ENCODE data around the gene SLC47A1.
"Not testable (repeated sequence)": the region's sequence is repeated elsewhere in the genome, so short reads cannot be mapped to it uniquely, and the experiment has no call there.

Gene SLC47A1

DNA sequence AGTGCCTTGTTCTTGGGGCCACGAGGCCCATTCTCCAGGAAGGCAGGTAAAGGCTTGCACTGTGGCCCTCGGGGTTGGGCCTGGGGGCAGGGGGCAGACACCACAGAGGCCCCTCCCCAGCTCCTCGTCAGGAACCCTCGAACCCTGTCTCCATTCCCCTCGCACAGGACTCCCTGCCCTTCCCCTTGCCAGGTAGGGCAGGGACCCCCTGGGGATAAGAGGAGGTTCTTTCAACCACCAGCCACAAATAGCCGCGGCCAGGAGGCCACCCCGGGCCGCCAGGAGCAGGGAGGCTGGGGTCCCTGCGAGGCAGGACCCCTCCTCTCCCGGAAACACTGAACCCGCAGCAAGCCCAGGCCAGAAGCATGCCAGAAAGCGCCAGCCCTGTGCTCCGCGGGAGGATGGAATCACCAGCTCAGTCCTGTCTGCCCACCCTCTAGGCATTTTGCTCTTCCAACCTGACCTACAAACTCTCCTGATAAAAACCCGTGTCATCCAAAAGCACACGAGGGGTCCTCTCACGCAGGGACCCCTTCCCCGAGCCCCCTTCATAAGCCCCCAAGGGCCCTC, 45.6 kb downstream of the SLC47A1 start:
- Histone ChIP-seq H3K4me3 (ENCODE audit: low read length in 2 of 2) (peak overlapping the region in 1 of 2 donors; percentile 8), H3K9ac (ENCODE audit: low read length in 2 of 2) (no peak overlapping the region), H3K27ac (ENCODE audit: low read length) (no peak overlapping the region), H3K36me3 (ENCODE audit: control insufficient read depth in 2 of 2, insufficient read depth in 2 of 2, low read length in 2 of 2) (no peaks in the 10 kb centered on the region), H3K9me3 (ENCODE audit: control insufficient read depth in 2 of 2, low read length in 2 of 2) (no peaks in the 10 kb centered on the region), H3K4me1 (ENCODE audit: control insufficient read depth, insufficient read depth, low read length) (peaks cover 2% of the 10 kb centered on the region), H3K27me3 (ENCODE audit: control insufficient read depth in 1 of 2, insufficient read depth in 2 of 2, low read length in 2 of 2) (peaks cover 0 to 10% of the 10 kb centered on the region in 2 donors)

GRCh38 chr17:19579867-19580565, 46.4 kb downstream of the SLC47A1 start:
- no peak overlapping the region for H3K27ac ChIP-seq (ENCODE audit: low read length)
- no peaks in the 10 kb centered on the region for H3K9me3 ChIP-seq (ENCODE audit: control insufficient read depth in 2 of 2, low read length in 2 of 2)
- H3K27me3 ChIP-seq (ENCODE audit: control insufficient read depth in 1 of 2, insufficient read depth in 2 of 2, low read length in 2 of 2) = peaks cover 0 to 10% of the 10 kb centered on the region in 2 donors
- peak overlapping the region; percentile 24 to 71 for H3K4me3 ChIP-seq (ENCODE audit: low read length in 2 of 2)
- peaks cover 2% of the 10 kb centered on the region for H3K4me1 ChIP-seq (ENCODE audit: control insufficient read depth, insufficient read depth, low read length)
- H3K9ac ChIP-seq (ENCODE audit: low read length in 2 of 2) = peak overlapping the region; percentile 29 to 44
- no peaks in the 10 kb centered on the region for H3K36me3 ChIP-seq (ENCODE audit: control insufficient read depth in 2 of 2, insufficient read depth in 2 of 2, low read length in 2 of 2)

- not testable (repeated sequence) for H3K9ac ChIP-seq (ENCODE audit: low read length in 2 of 2)
Measured at GRCh38 chr17:19580566-19580920, 46.9 kb downstream of the SLC47A1 start.

GRCh38 chr17:19582152-19582551, 48.5 kb downstream of the SLC47A1 start:
- H3K9me3 ChIP-seq (ENCODE audit: control insufficient read depth in 2 of 2, low read length in 2 of 2); H3K9ac ChIP-seq (ENCODE audit: low read length in 2 of 2); H3K4me1 ChIP-seq (ENCODE audit: control insufficient read depth, insufficient read depth, low read length); H3K36me3 ChIP-seq (ENCODE audit: control insufficient read depth in 2 of 2, insufficient read depth in 2 of 2, low read length in 2 of 2); H3K27ac ChIP-seq (ENCODE audit: low read length); H3K4me3 ChIP-seq (ENCODE audit: low read length in 2 of 2): not testable (repeated sequence)
- H3K27me3 ChIP-seq (ENCODE audit: control insufficient read depth in 1 of 2, insufficient read depth in 2 of 2, low read length in 2 of 2) = peaks cover 0 to 13% of the 10 kb centered on the region in 2 donors

More at GRCh38 chr17:19580566-19580920, 46.9 kb downstream of the SLC47A1 start:
- H3K9me3 ChIP-seq (ENCODE audit: control insufficient read depth in 2 of 2, low read length in 2 of 2); H3K4me1 ChIP-seq (ENCODE audit: control insufficient read depth, insufficient read depth, low read length); H3K36me3 ChIP-seq (ENCODE audit: control insufficient read depth in 2 of 2, insufficient read depth in 2 of 2, low read length in 2 of 2); H3K27ac ChIP-seq (ENCODE audit: low read length): not testable (repeated sequence)
- Histone ChIP-seq H3K27me3 (ENCODE audit: control insufficient read depth in 1 of 2, insufficient read depth in 2 of 2, low read length in 2 of 2) (peaks cover 0 to 11% of the 10 kb centered on the region in 2 donors), H3K4me3 (ENCODE audit: low read length in 2 of 2) (peak overlapping the region; percentile 24 to 71)

DNA sequence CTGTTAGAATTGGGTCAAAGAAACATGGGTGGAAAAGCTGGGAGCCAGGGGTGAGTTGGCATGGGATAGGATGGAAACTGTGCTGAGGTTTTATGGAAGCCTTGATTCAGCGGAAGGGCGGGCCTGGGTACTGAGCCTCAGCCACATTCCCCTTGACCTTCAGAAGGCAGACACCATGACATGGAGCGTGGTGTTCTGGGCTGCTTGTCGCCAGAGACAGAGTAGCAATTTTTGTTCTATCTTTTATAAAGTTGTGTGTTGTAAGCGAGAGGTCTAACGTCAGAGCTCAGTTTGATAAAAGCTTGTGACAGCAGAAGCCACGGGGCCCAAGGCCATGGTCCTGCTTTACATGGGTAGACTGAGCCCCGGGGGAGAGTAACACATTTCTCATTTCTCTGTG, 50.2 kb downstream of the SLC47A1 start:
- Histone ChIP-seq H3K9ac (ENCODE audit: low read length in 2 of 2) (no peak overlapping the region), H3K36me3 (ENCODE audit: control insufficient read depth in 2 of 2, insufficient read depth in 2 of 2, low read length in 2 of 2) (no peaks in the 10 kb centered on the region), H3K9me3 (ENCODE audit: control insufficient read depth in 2 of 2, low read length in 2 of 2) (no peaks in the 10 kb centered on the region), H3K4me1 (ENCODE audit: control insufficient read depth, insufficient read depth, low read length) (peaks cover 2% of the 10 kb centered on the region), H3K27me3 (ENCODE audit: control insufficient read depth in 1 of 2, insufficient read depth in 2 of 2, low read length in 2 of 2) (peaks cover 0 to 13% of the 10 kb centered on the region in 2 donors), H3K27ac (ENCODE audit: low read length) (no peak overlapping the region), H3K4me3 (ENCODE audit: low read length in 2 of 2) (no peak overlapping the region)

GRCh38 chr17:19590451-19590850, 56.8 kb downstream of the SLC47A1 start:
- H3K27ac ChIP-seq (ENCODE audit: low read length) = no peak overlapping the region
- H3K9ac ChIP-seq (ENCODE audit: low read length in 2 of 2) = no peak overlapping the region
- H3K9me3 ChIP-seq (ENCODE audit: control insufficient read depth in 2 of 2, low read length in 2 of 2) = no peaks in the 10 kb centered on the region
- no peak overlapping the region for H3K4me3 ChIP-seq (ENCODE audit: low read length in 2 of 2)
- H3K4me1 ChIP-seq (ENCODE audit: control insufficient read depth, insufficient read depth, low read length) = no peaks in the 10 kb centered on the region
- H3K27me3 ChIP-seq (ENCODE audit: control insufficient read depth in 1 of 2, insufficient read depth in 2 of 2, low read length in 2 of 2) = peaks cover 0 to 3% of the 10 kb centered on the region in 2 donors
- no peaks in the 10 kb centered on the region for H3K36me3 ChIP-seq (ENCODE audit: control insufficient read depth in 2 of 2, insufficient read depth in 2 of 2, low read length in 2 of 2)

- no peaks in the 10 kb centered on the region for H3K9me3 ChIP-seq (ENCODE audit: control insufficient read depth in 2 of 2, low read length in 2 of 2)
- H3K27ac ChIP-seq (ENCODE audit: low read length) = no peak overlapping the region
- no peaks in the 10 kb centered on the region for H3K4me1 ChIP-seq (ENCODE audit: control insufficient read depth, insufficient read depth, low read length)
- no peak overlapping the region for H3K9ac ChIP-seq (ENCODE audit: low read length in 2 of 2)
- H3K36me3 ChIP-seq (ENCODE audit: control insufficient read depth in 2 of 2, insufficient read depth in 2 of 2, low read length in 2 of 2) = no peaks in the 10 kb centered on the region
- no peak overlapping the region for H3K4me3 ChIP-seq (ENCODE audit: low read length in 2 of 2)
- no peaks in the 10 kb centered on the region for H3K27me3 ChIP-seq (ENCODE audit: control insufficient read depth in 1 of 2, insufficient read depth in 2 of 2, low read length in 2 of 2)
Measured at GRCh38 chr17:19590912-19591551, 57.4 kb downstream of the SLC47A1 start.

GRCh38 chr17:19592316-19592715, 58.7 kb downstream of the SLC47A1 start:
- Histone ChIP-seq H3K4me3 (ENCODE audit: low read length in 2 of 2) (no peak overlapping the region), H3K4me1 (ENCODE audit: control insufficient read depth, insufficient read depth, low read length) (no peaks in the 10 kb centered on the region), H3K27ac (ENCODE audit: low read length) (no peak overlapping the region), H3K9me3 (ENCODE audit: control insufficient read depth in 2 of 2, low read length in 2 of 2) (no peaks in the 10 kb centered on the region), H3K9ac (ENCODE audit: low read length in 2 of 2) (no peak overlapping the region), H3K27me3 (ENCODE audit: control insufficient read depth in 1 of 2, insufficient read depth in 2 of 2, low read length in 2 of 2) (no peaks in the 10 kb centered on the region), H3K36me3 (ENCODE audit: control insufficient read depth in 2 of 2, insufficient read depth in 2 of 2, low read length in 2 of 2) (no peaks in the 10 kb centered on the region)

DNA sequence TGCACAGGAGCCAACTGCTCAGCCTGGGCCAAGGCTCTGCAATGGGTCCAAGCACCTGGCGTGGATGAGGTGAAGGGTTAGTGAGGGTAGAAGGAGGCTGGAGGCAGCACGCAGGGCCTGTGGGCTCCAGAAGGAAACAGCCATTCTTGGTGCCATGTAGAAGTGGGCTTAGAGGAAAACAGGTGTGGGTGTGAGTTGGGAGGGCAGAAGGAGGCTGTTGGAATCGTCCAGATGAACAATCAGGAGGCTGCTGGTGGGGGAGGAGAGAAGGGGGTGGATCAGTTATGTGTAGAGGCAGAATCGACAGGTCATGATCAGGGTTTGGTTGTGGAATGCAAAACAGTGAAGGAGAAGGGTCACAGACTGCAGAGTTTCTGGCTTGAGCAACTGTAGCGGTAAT, 63.2 kb downstream of the SLC47A1 start:
- Histone ChIP-seq H3K27ac (ENCODE audit: low read length) (no peak overlapping the region), H3K4me3 (ENCODE audit: low read length in 2 of 2) (no peak overlapping the region), H3K9ac (ENCODE audit: low read length in 2 of 2) (no peak overlapping the region), H3K36me3 (ENCODE audit: control insufficient read depth in 2 of 2, insufficient read depth in 2 of 2, low read length in 2 of 2) (no peaks in the 10 kb centered on the region), H3K27me3 (ENCODE audit: control insufficient read depth in 1 of 2, insufficient read depth in 2 of 2, low read length in 2 of 2) (no peaks in the 10 kb centered on the region), H3K4me1 (ENCODE audit: control insufficient read depth, insufficient read depth, low read length) (no peaks in the 10 kb centered on the region), H3K9me3 (ENCODE audit: control insufficient read depth in 2 of 2, low read length in 2 of 2) (no peaks in the 10 kb centered on the region)

- no peak overlapping the region for H3K27ac ChIP-seq (ENCODE audit: low read length)
- peaks cover 3% of the 10 kb centered on the region for H3K4me1 ChIP-seq (ENCODE audit: control insufficient read depth, insufficient read depth, low read length)
- no peaks in the 10 kb centered on the region for H3K27me3 ChIP-seq (ENCODE audit: control insufficient read depth in 1 of 2, insufficient read depth in 2 of 2, low read length in 2 of 2)
- H3K9me3 ChIP-seq (ENCODE audit: control insufficient read depth in 2 of 2, low read length in 2 of 2) = no peaks in the 10 kb centered on the region
- H3K4me3 ChIP-seq (ENCODE audit: low read length in 2 of 2) = no peak overlapping the region
- no peaks in the 10 kb centered on the region for H3K36me3 ChIP-seq (ENCODE audit: control insufficient read depth in 2 of 2, insufficient read depth in 2 of 2, low read length in 2 of 2)
- no peak overlapping the region for H3K9ac ChIP-seq (ENCODE audit: low read length in 2 of 2)
Measured at GRCh38 chr17:19610311-19610710, 76.7 kb downstream of the SLC47A1 start.

DNA sequence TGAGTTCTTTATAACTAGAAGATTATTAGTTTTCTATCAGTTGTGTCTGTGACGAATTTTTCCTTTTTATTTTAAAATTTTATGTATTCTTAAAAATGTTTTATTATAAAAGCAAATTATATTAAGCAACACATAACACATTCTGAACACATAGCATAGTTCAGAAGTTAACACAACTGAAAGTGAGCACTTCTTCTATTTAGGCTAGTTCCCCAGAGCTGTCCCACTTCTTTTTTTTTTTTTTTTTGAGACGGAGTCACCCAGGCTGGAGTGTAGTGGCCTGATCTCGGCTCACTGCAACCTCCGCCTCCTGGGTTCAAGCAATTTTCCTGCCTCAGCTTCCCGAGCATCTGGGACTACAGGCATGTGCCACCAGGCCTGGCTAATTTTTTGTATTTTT, 77.2 kb downstream of the SLC47A1 start:
- Histone ChIP-seq H3K9ac (ENCODE audit: low read length in 2 of 2) (no peak overlapping the region), H3K9me3 (ENCODE audit: control insufficient read depth in 2 of 2, low read length in 2 of 2) (no peaks in the 10 kb centered on the region), H3K4me3 (ENCODE audit: low read length in 2 of 2) (no peak overlapping the region), H3K4me1 (ENCODE audit: control insufficient read depth, insufficient read depth, low read length) (peaks cover 3% of the 10 kb centered on the region), H3K27me3 (ENCODE audit: control insufficient read depth in 1 of 2, insufficient read depth in 2 of 2, low read length in 2 of 2) (no peaks in the 10 kb centered on the region), H3K36me3 (ENCODE audit: control insufficient read depth in 2 of 2, insufficient read depth in 2 of 2, low read length in 2 of 2) (no peaks in the 10 kb centered on the region), H3K27ac (ENCODE audit: low read length) (no peak overlapping the region)

All from stomach smooth muscle (tissue), 2 donors.